Measurements from ENCODE around the gene KSR2. TPM values are rescaled to one million over a fixed set of nuclear protein-coding genes. Genes with fewer than 3 reads are reported as not detected.

The KSR2 gene
- total RNA-seq, 4 donors from 2014 or later: 0.02 to 0.10 TPM; not detected in 2

DNA sequence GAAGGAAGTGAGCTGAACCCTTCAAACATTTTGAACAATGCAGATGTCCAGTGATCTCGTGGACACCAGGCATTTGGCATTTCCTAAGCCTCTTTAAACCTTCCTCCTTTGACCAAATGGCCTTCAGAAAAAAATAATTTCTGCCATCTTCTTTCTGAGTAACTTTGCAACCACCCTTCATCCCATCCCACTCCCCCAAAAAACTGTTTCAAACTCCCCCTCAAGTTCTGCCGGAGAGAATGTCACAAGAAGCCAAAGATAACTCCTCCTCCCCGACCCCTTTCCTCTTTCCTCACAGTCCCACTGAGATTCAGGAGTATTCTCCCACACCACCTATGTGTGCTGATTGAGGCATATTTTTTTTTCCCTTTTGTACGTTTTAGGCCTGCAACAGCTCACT, 1.7 kb downstream of the KSR2 start:
- Histone ChIP-seq H3K9me3 (no peaks in the 10 kb centered on the region), H3K4me3 (no peak overlapping the region), H3K27ac (no peak overlapping the region), H3K27me3 (peaks cover 37 to 47% (median 38%) of the 10 kb centered on the region in 3 donors), H3K36me3 (no peaks in the 10 kb centered on the region), H3K4me1 (no peaks in the 10 kb centered on the region)
- intact Hi-C loops (cut with DNase I; ENCODE audit: low total_unique reads) (no loop called here), in situ Hi-C loops (cut with MboI; ENCODE audit: low sequenced_read_pairs in 4 of 4) (no loop called here)
- TF ChIP-seq, protein P1, sequence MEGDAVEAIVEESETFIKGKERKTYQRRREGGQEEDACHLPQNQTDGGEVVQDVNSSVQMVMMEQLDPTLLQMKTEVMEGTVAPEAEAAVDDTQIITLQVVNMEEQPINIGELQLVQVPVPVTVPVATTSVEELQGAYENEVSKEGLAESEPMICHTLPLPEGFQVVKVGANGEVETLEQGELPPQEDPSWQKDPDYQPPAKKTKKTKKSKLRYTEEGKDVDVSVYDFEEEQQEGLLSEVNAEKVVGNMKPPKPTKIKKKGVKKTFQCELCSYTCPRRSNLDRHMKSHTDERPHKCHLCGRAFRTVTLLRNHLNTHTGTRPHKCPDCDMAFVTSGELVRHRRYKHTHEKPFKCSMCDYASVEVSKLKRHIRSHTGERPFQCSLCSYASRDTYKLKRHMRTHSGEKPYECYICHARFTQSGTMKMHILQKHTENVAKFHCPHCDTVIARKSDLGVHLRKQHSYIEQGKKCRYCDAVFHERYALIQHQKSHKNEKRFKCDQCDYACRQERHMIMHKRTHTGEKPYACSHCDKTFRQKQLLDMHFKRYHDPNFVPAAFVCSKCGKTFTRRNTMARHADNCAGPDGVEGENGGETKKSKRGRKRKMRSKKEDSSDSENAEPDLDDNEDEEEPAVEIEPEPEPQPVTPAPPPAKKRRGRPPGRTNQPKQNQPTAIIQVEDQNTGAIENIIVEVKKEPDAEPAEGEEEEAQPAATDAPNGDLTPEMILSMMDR (IDR thresholded peaks at IDR 0.05 in 4 of 5, conservative IDR thresholded peaks at IDR 0.05 in 1 of 5): no peak
- no peak for TF ChIP-seq POLR2A (IDR thresholded peaks at IDR 0.05)
- DNase-seq (no peak), ATAC-seq (no peak)

DNA sequence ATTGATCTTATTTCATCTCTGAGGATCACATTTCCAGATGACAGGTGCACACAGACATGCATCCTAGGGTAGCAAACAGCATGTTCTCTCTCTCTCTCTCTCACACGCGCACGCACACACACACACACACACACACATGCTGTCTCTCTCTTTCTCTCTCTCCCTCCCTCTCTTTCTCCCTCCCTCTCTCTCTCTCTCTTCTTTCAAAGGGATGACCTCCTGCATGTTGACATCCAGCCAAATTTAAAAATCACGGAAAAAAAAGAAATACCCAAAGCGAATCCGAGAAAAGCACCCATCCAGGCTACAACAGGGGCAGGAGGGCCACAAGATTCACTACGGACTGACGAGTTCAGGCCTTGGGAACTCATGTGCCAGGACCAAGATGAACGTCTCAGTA, 2.3 kb downstream of the KSR2 start:
- TF ChIP-seq POLR2A (IDR thresholded peaks at IDR 0.05): no peak
- TF ChIP-seq, protein P1 (IDR thresholded peaks at IDR 0.05 in 4 of 5, conservative IDR thresholded peaks at IDR 0.05 in 1 of 5): no peak
- H3K27me3 ChIP-seq: peaks cover 37 to 47% (median 38%) of the 10 kb centered on the region in 3 donors
- no peaks in the 10 kb centered on the region for H3K36me3 ChIP-seq
- no peaks in the 10 kb centered on the region for H3K4me1 ChIP-seq
- no peaks in the 10 kb centered on the region for H3K9me3 ChIP-seq
- in situ Hi-C loops (cut with MboI; ENCODE audit: low sequenced_read_pairs in 4 of 4) (no loop called here), intact Hi-C loops (cut with DNase I; ENCODE audit: low total_unique reads) (no loop called here)
- no peak overlapping the region for H3K27ac ChIP-seq
- H3K4me3 ChIP-seq: no peak overlapping the region
- ATAC-seq (no peak), DNase-seq (no peak)

DNA sequence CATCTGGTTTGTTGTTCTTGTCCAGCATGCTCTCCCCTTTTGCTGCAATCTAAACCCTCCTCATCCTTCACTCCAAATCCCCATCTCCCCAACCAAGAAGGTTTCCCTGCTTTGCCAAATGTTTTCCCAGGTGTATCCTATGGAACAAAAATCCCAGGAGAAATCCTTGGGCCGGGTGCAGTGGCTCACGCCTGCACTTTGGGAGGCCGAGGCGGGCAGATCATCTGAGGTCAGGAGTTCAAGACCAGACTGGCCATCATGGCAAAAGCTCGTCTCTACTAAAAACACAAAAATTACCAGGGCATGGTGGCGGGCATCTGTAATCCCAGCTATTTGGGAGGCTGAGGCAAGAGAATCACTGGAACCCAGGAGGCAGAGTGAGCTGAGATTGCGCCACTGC, 5.0 kb downstream of the KSR2 start:
- no peak for TF ChIP-seq POLR2A (IDR thresholded peaks at IDR 0.05)
- TF ChIP-seq, protein P1 (IDR thresholded peaks at IDR 0.05 in 4 of 5, conservative IDR thresholded peaks at IDR 0.05 in 1 of 5): no peak

DNA sequence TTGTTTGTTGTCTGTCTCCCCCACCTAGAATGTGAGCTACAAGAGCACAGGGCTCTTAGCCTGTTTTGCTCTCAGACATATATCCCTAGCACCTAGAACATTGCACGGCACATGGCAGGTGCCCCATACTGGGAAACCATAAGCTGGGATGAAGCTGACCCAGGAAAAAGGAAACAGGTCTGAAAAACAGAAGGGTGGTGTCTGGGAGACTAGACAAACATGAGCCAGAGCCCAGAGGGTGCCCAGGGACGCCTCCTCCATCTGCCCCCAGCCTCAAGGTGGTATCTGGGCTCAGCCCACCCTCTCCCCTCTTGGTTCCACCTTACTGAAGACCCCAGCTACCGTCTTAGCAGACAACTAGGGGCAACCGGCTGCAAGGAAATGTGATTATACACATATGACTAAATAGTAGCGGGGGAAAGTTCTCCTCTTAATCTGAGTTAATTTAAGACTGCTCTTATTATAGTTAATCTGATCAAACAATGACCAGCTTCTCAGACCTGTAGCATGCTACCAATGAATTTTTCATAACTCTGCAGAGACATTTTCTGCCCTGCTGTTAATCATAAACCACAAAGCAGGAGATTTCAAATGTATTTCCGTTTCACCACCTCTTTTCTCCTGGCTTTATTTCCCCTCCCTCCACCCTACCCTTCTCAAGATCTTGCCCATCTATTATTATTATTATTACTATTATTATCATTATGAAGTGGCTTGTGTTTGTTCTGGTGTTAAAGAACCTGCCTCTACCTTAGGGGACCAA, 31.9 kb downstream of the KSR2 start:
- Histone ChIP-seq H3K27ac (no peak overlapping the region), H3K36me3 (no peaks in the 10 kb centered on the region), H3K9me3 (no peaks in the 10 kb centered on the region), H3K4me3 (no peak overlapping the region), H3K4me1 (no peaks in the 10 kb centered on the region), H3K27me3 (no peaks in the 10 kb centered on the region)
- intact Hi-C loops (cut with DNase I; ENCODE audit: low total_unique reads): no loop called here
- TF ChIP-seq, protein P1 (IDR thresholded peaks at IDR 0.05 in 4 of 5, conservative IDR thresholded peaks at IDR 0.05 in 1 of 5): no peak
- no peak for TF ChIP-seq POLR2A (IDR thresholded peaks at IDR 0.05)
- no peak for DNase-seq
- no peak for ATAC-seq
- in situ Hi-C loops (cut with MboI; ENCODE audit: low sequenced_read_pairs in 4 of 4): no loop called here

More for the DNA sequence above, 5.0 kb downstream of the KSR2 start:
- H3K9me3 ChIP-seq: no peaks in the 10 kb centered on the region
- ATAC-seq (no peak), DNase-seq (no peak)
- peaks cover 29 to 33% (median 31%) of the 10 kb centered on the region in 3 donors for H3K27me3 ChIP-seq
- no peaks in the 10 kb centered on the region for H3K4me1 ChIP-seq
- intact Hi-C loops (cut with DNase I; ENCODE audit: low total_unique reads): no loop called here
- H3K27ac ChIP-seq: no peak overlapping the region
- H3K36me3 ChIP-seq: no peaks in the 10 kb centered on the region
- in situ Hi-C loops (cut with MboI; ENCODE audit: low sequenced_read_pairs in 4 of 4): no loop called here
- H3K4me3 ChIP-seq: no peak overlapping the region

All from gastrocnemius medialis (tissue), 4 donors.